ENCODE measurements around the gene SPRR2B. TPM values are rescaled to one million over a fixed set of nuclear protein-coding genes. Genes with fewer than 3 reads are reported as not detected.
"Not testable (repeated sequence)": the region's sequence is repeated elsewhere in the genome, so short reads cannot be mapped to it uniquely, and the experiment has no call there.

Gene SPRR2B
- total and polyA plus RNA-seq, 2 donors (not counting 1 experiment from before 2014, with no cell fraction given): not detected

- Histone ChIP-seq H3K27me3 (ENCODE audit: control insufficient read depth, insufficient read depth, low read length) (no peaks in the 10 kb centered on the region), H3K4me2 (ENCODE audit: extremely low read depth, insufficient read depth, low read length) (no peak overlapping the region), H3K27ac (ENCODE audit: insufficient read depth, low read length) (no peak overlapping the region), H3K4me3 (replicated peaks in 1 of 4; ENCODE audit: control extremely low read depth in 1 of 4, insufficient read depth in 1 of 4, low read depth in 3 of 4, low read length in 4 of 4) (no peak overlapping the region), H3K9ac (ENCODE audit: insufficient read depth, low read length) (no peak overlapping the region), H2AFZ (ENCODE audit: low read length) (no peak overlapping the region), H4K20me1 (ENCODE audit: control insufficient read depth, extremely low read depth, insufficient read depth, low read length) (no peaks in the 10 kb centered on the region), H3K79me2 (ENCODE audit: control insufficient read depth, insufficient read depth, low read length) (no peaks in the 10 kb centered on the region), H3K9me3 (ENCODE audit: control insufficient read depth, insufficient read depth, low read depth, low read length) (no peaks in the 10 kb centered on the region), H3K4me1 (ENCODE audit: control insufficient read depth, extremely low read depth, insufficient read depth, low read length) (no peaks in the 10 kb centered on the region), H3K36me3 (ENCODE audit: control insufficient read depth, insufficient read depth, low read length) (no peaks in the 10 kb centered on the region)
- DNase-seq (ENCODE audit: low read depth in 2 of 2): no peak
- TF ChIP-seq CTCF (conservative IDR thresholded peaks at IDR 0.05 in 1 of 2, IDR thresholded peaks at IDR 0.05 in 1 of 2; ENCODE audit: low read depth in 1 of 2, low read length in 2 of 2) (no peak), EZH2 (IDR thresholded peaks at IDR 0.05; ENCODE audit: low read length, missing control alignments) (no peak)
These were observed 45.6 kb downstream of the SPRR2B start for GRCh38 chr1:153025797-153026196.

- Histone ChIP-seq H3K4me2 (ENCODE audit: extremely low read depth, insufficient read depth, low read length) (no peak overlapping the region), H3K9me3 (ENCODE audit: control insufficient read depth, insufficient read depth, low read depth, low read length) (no peaks in the 10 kb centered on the region), H4K20me1 (ENCODE audit: control insufficient read depth, extremely low read depth, insufficient read depth, low read length) (no peaks in the 10 kb centered on the region), H2AFZ (ENCODE audit: low read length) (no peak overlapping the region), H3K36me3 (ENCODE audit: control insufficient read depth, insufficient read depth, low read length) (no peaks in the 10 kb centered on the region), H3K27me3 (ENCODE audit: control insufficient read depth, insufficient read depth, low read length) (no peaks in the 10 kb centered on the region), H3K4me1 (ENCODE audit: control insufficient read depth, extremely low read depth, insufficient read depth, low read length) (no peaks in the 10 kb centered on the region), H3K27ac (ENCODE audit: insufficient read depth, low read length) (no peak overlapping the region), H3K4me3 (replicated peaks in 1 of 4; ENCODE audit: control extremely low read depth in 1 of 4, insufficient read depth in 1 of 4, low read depth in 3 of 4, low read length in 4 of 4) (no peak overlapping the region), H3K79me2 (ENCODE audit: control insufficient read depth, insufficient read depth, low read length) (no peaks in the 10 kb centered on the region), H3K9ac (ENCODE audit: insufficient read depth, low read length) (no peak overlapping the region)
- TF ChIP-seq CTCF (conservative IDR thresholded peaks at IDR 0.05 in 1 of 2, IDR thresholded peaks at IDR 0.05 in 1 of 2; ENCODE audit: low read depth in 1 of 2, low read length in 2 of 2) (no peak), EZH2 (IDR thresholded peaks at IDR 0.05; ENCODE audit: low read length, missing control alignments) (no peak)
- no peak for DNase-seq (ENCODE audit: low read depth in 2 of 2)
These were observed 47.0 kb downstream of the SPRR2B start for GRCh38 chr1:153024413-153024812.

GRCh38 chr1:153023109-153023508 is 48.3 kb downstream of the SPRR2B start:
- no peak for TF ChIP-seq CTCF (conservative IDR thresholded peaks at IDR 0.05 in 1 of 2, IDR thresholded peaks at IDR 0.05 in 1 of 2; ENCODE audit: low read depth in 1 of 2, low read length in 2 of 2)
- TF ChIP-seq EZH2 (IDR thresholded peaks at IDR 0.05; ENCODE audit: low read length, missing control alignments): no peak
- H2AFZ ChIP-seq (ENCODE audit: low read length): no peak overlapping the region
- no peak overlapping the region for H3K27ac ChIP-seq (ENCODE audit: insufficient read depth, low read length)

GRCh38 chr1:153022340-153022739 is 49.1 kb downstream of the SPRR2B start:
- H3K27ac ChIP-seq (ENCODE audit: insufficient read depth, low read length); H3K4me3 ChIP-seq (replicated peaks in 1 of 4; ENCODE audit: control extremely low read depth in 1 of 4, insufficient read depth in 1 of 4, low read depth in 3 of 4, low read length in 4 of 4); H3K4me2 ChIP-seq (ENCODE audit: extremely low read depth, insufficient read depth, low read length); H3K9me3 ChIP-seq (ENCODE audit: control insufficient read depth, insufficient read depth, low read depth, low read length); H4K20me1 ChIP-seq (ENCODE audit: control insufficient read depth, extremely low read depth, insufficient read depth, low read length); H3K27me3 ChIP-seq (ENCODE audit: control insufficient read depth, insufficient read depth, low read length); H3K9ac ChIP-seq (ENCODE audit: insufficient read depth, low read length); DNase-seq (ENCODE audit: low read depth in 2 of 2); H2AFZ ChIP-seq (ENCODE audit: low read length); H3K4me1 ChIP-seq (ENCODE audit: control insufficient read depth, extremely low read depth, insufficient read depth, low read length); H3K79me2 ChIP-seq (ENCODE audit: control insufficient read depth, insufficient read depth, low read length); H3K36me3 ChIP-seq (ENCODE audit: control insufficient read depth, insufficient read depth, low read length): not testable (repeated sequence)

More at GRCh38 chr1:153023109-153023508, 48.3 kb downstream of the SPRR2B start:
- no peak for DNase-seq (ENCODE audit: low read depth in 2 of 2)
- H3K27me3 ChIP-seq (ENCODE audit: control insufficient read depth, insufficient read depth, low read length): no peaks in the 10 kb centered on the region
- H3K36me3 ChIP-seq (ENCODE audit: control insufficient read depth, insufficient read depth, low read length): no peaks in the 10 kb centered on the region
- H3K9ac ChIP-seq (ENCODE audit: insufficient read depth, low read length): no peak overlapping the region
- H3K79me2 ChIP-seq (ENCODE audit: control insufficient read depth, insufficient read depth, low read length): no peaks in the 10 kb centered on the region
- H3K9me3 ChIP-seq (ENCODE audit: control insufficient read depth, insufficient read depth, low read depth, low read length): no peaks in the 10 kb centered on the region
- no peak overlapping the region for H3K4me2 ChIP-seq (ENCODE audit: extremely low read depth, insufficient read depth, low read length)
- no peaks in the 10 kb centered on the region for H3K4me1 ChIP-seq (ENCODE audit: control insufficient read depth, extremely low read depth, insufficient read depth, low read length)
- no peaks in the 10 kb centered on the region for H4K20me1 ChIP-seq (ENCODE audit: control insufficient read depth, extremely low read depth, insufficient read depth, low read length)
- H3K4me3 ChIP-seq (replicated peaks in 1 of 4; ENCODE audit: control extremely low read depth in 1 of 4, insufficient read depth in 1 of 4, low read depth in 3 of 4, low read length in 4 of 4): no peak overlapping the region

- not testable (repeated sequence) for DNase-seq (ENCODE audit: low read depth in 2 of 2); H3K4me2 ChIP-seq (ENCODE audit: extremely low read depth, insufficient read depth, low read length)
These were observed 49.6 kb downstream of the SPRR2B start for GRCh38 chr1:153021829-153022228.

More at GRCh38 chr1:153021829-153022228, 49.6 kb downstream of the SPRR2B start:
- H3K4me1 ChIP-seq (ENCODE audit: control insufficient read depth, extremely low read depth, insufficient read depth, low read length); H3K27me3 ChIP-seq (ENCODE audit: control insufficient read depth, insufficient read depth, low read length); H3K36me3 ChIP-seq (ENCODE audit: control insufficient read depth, insufficient read depth, low read length); H3K27ac ChIP-seq (ENCODE audit: insufficient read depth, low read length); H3K9ac ChIP-seq (ENCODE audit: insufficient read depth, low read length); H2AFZ ChIP-seq (ENCODE audit: low read length); H3K4me3 ChIP-seq (replicated peaks in 1 of 4; ENCODE audit: control extremely low read depth in 1 of 4, insufficient read depth in 1 of 4, low read depth in 3 of 4, low read length in 4 of 4); H4K20me1 ChIP-seq (ENCODE audit: control insufficient read depth, extremely low read depth, insufficient read depth, low read length); H3K9me3 ChIP-seq (ENCODE audit: control insufficient read depth, insufficient read depth, low read depth, low read length); H3K79me2 ChIP-seq (ENCODE audit: control insufficient read depth, insufficient read depth, low read length): not testable (repeated sequence)
